Occipital lobe (tissue), 2 donors: ENCODE data around the gene SWSAP1. TPM values are rescaled to one million over a fixed set of nuclear protein-coding genes. Genes with fewer than 3 reads are reported as not detected.
"Not testable (repeated sequence)": the region's sequence is repeated elsewhere in the genome, so short reads cannot be mapped to it uniquely, and the experiment has no call there.

ENCODE experiments used
- DNase-seq: peaks from one replicate; lab custom pipeline; 2025; lab: John Stamatoyannopoulos, UW
- total RNA-seq: library from RNA; depleted of rRNA; stranded (reverse); fragments of >200 nt; gene quantifications from one replicate; pipeline ENCODE4 v1.2.3, GENCODE V29; 2014

Gene SWSAP1
- total RNA-seq, 1 donor from 2014 or later = 1.6 TPM

- DNase-seq = no peak
Observed at GRCh38 chr19:11378319-11379189, 4.1 kb downstream of the SWSAP1 start.

- DNase-seq = not testable (repeated sequence)
Observed at GRCh38 chr19:11379269-11379845, 4.9 kb downstream of the SWSAP1 start.

GRCh38 chr19:11379857-11380350 is 5.4 kb downstream of the SWSAP1 start:
- DNase-seq = no peak

- peak; percentile 89 for DNase-seq
Observed at GRCh38 chr19:11380653-11381537, 6.4 kb downstream of the SWSAP1 start.

- DNase-seq = no peak
Observed at GRCh38 chr19:11382898-11383705, 8.6 kb downstream of the SWSAP1 start.

- DNase-seq = no peak
Observed at GRCh38 chr19:11383706-11384048, 9.2 kb downstream of the SWSAP1 start.

GRCh38 chr19:11384778-11385129 is 10.3 kb downstream of the SWSAP1 start:
- DNase-seq = no peak

- DNase-seq = no peak
Observed at GRCh38 chr19:11387162-11388034, 12.9 kb downstream of the SWSAP1 start.

- no peak for DNase-seq
Observed at GRCh38 chr19:11390359-11390758, 15.9 kb downstream of the SWSAP1 start.

GRCh38 chr19:11390933-11391680 is 16.6 kb downstream of the SWSAP1 start:
- DNase-seq = no peak

GRCh38 chr19:11397089-11397610 is 22.7 kb downstream of the SWSAP1 start:
- no peak for DNase-seq

GRCh38 chr19:11399667-11400066 is 25.2 kb downstream of the SWSAP1 start:
- DNase-seq = no peak

- no peak for DNase-seq
Observed at GRCh38 chr19:11400798-11401197, 26.3 kb downstream of the SWSAP1 start.

- DNase-seq = no peak
Observed at GRCh38 chr19:11401808-11402543, 27.5 kb downstream of the SWSAP1 start.

- DNase-seq = no peak
Observed at GRCh38 chr19:11404588-11405222, 30.2 kb downstream of the SWSAP1 start.

GRCh38 chr19:11405846-11406643 is 31.6 kb downstream of the SWSAP1 start:
- DNase-seq = no peak

- not testable (repeated sequence) for DNase-seq
Observed at GRCh38 chr19:11406703-11407236, 32.3 kb downstream of the SWSAP1 start.
